ENCODE data around the gene KCNA3. TPM values are rescaled to one million over a fixed set of nuclear protein-coding genes. Genes with fewer than 3 reads are reported as not detected.

Gene KCNA3
- total and polyA plus RNA-seq, 2 of the 8 experiments (the other 6 are each of a cell fraction or from before 2014, with no cell fraction given): 0.95 to 1.1 TPM

DNA sequence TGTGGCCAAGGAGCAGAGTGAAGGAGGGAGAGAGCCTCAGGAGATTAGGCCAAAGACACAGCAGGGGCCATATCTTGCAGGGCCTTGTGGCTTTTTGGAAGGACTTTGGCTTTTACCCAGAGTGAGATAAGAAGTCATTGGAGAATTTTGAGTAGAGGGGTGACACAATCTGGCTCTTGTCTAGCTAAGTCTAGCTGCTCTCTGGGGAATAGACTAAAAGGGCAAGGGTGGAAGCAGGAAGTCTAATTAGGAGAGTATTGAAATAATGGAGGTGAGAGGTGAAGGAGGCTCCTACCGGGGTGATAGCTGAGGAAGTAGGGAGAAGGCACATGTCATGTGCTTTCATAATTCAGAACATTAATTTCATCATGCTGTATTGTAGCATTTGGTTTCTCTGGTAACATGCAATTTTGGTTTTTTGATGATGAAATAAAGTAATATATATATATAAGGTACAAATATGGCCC, 34.3 kb upstream of the KCNA3 start (continued):
- TF ChIP-seq, protein P1, sequence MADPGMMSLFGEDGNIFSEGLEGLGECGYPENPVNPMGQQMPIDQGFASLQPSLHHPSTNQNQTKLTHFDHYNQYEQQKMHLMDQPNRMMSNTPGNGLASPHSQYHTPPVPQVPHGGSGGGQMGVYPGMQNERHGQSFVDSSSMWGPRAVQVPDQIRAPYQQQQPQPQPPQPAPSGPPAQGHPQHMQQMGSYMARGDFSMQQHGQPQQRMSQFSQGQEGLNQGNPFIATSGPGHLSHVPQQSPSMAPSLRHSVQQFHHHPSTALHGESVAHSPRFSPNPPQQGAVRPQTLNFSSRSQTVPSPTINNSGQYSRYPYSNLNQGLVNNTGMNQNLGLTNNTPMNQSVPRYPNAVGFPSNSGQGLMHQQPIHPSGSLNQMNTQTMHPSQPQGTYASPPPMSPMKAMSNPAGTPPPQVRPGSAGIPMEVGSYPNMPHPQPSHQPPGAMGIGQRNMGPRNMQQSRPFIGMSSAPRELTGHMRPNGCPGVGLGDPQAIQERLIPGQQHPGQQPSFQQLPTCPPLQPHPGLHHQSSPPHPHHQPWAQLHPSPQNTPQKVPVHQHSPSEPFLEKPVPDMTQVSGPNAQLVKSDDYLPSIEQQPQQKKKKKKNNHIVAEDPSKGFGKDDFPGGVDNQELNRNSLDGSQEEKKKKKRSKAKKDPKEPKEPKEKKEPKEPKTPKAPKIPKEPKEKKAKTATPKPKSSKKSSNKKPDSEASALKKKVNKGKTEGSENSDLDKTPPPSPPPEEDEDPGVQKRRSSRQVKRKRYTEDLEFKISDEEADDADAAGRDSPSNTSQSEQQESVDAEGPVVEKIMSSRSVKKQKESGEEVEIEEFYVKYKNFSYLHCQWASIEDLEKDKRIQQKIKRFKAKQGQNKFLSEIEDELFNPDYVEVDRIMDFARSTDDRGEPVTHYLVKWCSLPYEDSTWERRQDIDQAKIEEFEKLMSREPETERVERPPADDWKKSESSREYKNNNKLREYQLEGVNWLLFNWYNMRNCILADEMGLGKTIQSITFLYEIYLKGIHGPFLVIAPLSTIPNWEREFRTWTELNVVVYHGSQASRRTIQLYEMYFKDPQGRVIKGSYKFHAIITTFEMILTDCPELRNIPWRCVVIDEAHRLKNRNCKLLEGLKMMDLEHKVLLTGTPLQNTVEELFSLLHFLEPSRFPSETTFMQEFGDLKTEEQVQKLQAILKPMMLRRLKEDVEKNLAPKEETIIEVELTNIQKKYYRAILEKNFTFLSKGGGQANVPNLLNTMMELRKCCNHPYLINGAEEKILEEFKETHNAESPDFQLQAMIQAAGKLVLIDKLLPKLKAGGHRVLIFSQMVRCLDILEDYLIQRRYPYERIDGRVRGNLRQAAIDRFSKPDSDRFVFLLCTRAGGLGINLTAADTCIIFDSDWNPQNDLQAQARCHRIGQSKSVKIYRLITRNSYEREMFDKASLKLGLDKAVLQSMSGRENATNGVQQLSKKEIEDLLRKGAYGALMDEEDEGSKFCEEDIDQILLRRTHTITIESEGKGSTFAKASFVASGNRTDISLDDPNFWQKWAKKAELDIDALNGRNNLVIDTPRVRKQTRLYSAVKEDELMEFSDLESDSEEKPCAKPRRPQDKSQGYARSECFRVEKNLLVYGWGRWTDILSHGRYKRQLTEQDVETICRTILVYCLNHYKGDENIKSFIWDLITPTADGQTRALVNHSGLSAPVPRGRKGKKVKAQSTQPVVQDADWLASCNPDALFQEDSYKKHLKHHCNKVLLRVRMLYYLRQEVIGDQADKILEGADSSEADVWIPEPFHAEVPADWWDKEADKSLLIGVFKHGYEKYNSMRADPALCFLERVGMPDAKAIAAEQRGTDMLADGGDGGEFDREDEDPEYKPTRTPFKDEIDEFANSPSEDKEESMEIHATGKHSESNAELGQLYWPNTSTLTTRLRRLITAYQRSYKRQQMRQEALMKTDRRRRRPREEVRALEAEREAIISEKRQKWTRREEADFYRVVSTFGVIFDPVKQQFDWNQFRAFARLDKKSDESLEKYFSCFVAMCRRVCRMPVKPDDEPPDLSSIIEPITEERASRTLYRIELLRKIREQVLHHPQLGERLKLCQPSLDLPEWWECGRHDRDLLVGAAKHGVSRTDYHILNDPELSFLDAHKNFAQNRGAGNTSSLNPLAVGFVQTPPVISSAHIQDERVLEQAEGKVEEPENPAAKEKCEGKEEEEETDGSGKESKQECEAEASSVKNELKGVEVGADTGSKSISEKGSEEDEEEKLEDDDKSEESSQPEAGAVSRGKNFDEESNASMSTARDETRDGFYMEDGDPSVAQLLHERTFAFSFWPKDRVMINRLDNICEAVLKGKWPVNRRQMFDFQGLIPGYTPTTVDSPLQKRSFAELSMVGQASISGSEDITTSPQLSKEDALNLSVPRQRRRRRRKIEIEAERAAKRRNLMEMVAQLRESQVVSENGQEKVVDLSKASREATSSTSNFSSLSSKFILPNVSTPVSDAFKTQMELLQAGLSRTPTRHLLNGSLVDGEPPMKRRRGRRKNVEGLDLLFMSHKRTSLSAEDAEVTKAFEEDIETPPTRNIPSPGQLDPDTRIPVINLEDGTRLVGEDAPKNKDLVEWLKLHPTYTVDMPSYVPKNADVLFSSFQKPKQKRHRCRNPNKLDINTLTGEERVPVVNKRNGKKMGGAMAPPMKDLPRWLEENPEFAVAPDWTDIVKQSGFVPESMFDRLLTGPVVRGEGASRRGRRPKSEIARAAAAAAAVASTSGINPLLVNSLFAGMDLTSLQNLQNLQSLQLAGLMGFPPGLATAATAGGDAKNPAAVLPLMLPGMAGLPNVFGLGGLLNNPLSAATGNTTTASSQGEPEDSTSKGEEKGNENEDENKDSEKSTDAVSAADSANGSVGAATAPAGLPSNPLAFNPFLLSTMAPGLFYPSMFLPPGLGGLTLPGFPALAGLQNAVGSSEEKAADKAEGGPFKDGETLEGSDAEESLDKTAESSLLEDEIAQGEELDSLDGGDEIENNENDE (IDR thresholded peaks at IDR 0.05; ENCODE audit: insufficient replicate concordance, low read length): no peak
- TF ChIP-seq SIX5 (IDR thresholded peaks at IDR 0.05; ENCODE audit: low read depth, low read length): no peak
- TF ChIP-seq HDAC6 (IDR thresholded peaks at IDR 0.05; ENCODE audit: low read depth, low read length): no peak
- no peak for TF ChIP-seq MAFK (IDR thresholded peaks at IDR 0.05; ENCODE audit: low read depth, low read length)
- TF ChIP-seq YY1 (IDR thresholded peaks at IDR 0.05; ENCODE audit: low read depth, low read length): no peak
- TF ChIP-seq TAF1 (IDR thresholded peaks at IDR 0.05; ENCODE audit: low read depth, low read length): no peak
- no peak for TF ChIP-seq TBP (IDR thresholded peaks at IDR 0.05; ENCODE audit: low read depth, low read length)
- TF ChIP-seq, protein P2, sequence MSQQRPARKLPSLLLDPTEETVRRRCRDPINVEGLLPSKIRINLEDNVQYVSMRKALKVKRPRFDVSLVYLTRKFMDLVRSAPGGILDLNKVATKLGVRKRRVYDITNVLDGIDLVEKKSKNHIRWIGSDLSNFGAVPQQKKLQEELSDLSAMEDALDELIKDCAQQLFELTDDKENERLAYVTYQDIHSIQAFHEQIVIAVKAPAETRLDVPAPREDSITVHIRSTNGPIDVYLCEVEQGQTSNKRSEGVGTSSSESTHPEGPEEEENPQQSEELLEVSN (IDR thresholded peaks at IDR 0.05): no peak
